Activated CD8-positive, alpha-beta memory T cell treated with anti-CD3 and anti-CD28 coated beads, Interleukin-2, amount 50 U/mL, for 24 hours (primary cell): ENCODE results near the gene AP1S3.

Experiments
- DNase-seq: peaks from one replicate; pipeline ENCODE4 v3.0.0-alpha.2; 2020; ENCODE audit errors: extremely low read depth

The AP1S3 gene

GRCh38 chr2:223760838-223761502, 76.4 kb downstream of the AP1S3 start:
- DNase-seq, result peak; percentile 15

- no peak for DNase-seq
These were observed 77.6 kb downstream of the AP1S3 start for GRCh38 chr2:223759569-223760430.

- no peak for DNase-seq
These were observed 79.1 kb downstream of the AP1S3 start for GRCh38 chr2:223758131-223758840.

- no peak for DNase-seq
These were observed 83.4 kb downstream of the AP1S3 start for GRCh38 chr2:223753940-223754339.

GRCh38 chr2:223751012-223751411, 86.4 kb downstream of the AP1S3 start:
- no peak for DNase-seq

GRCh38 chr2:223747392-223748042, 89.9 kb downstream of the AP1S3 start:
- no peak for DNase-seq

GRCh38 chr2:223746611-223747010, 90.8 kb downstream of the AP1S3 start:
- no peak for DNase-seq

- no peak for DNase-seq
These were observed 92.8 kb downstream of the AP1S3 start for GRCh38 chr2:223744580-223744979.

- DNase-seq, result no peak
These were observed 96.7 kb downstream of the AP1S3 start for GRCh38 chr2:223740679-223741078.

GRCh38 chr2:223737207-223737606, 100.2 kb downstream of the AP1S3 start:
- DNase-seq, result no peak

- no peak for DNase-seq
These were observed 100.9 kb downstream of the AP1S3 start for GRCh38 chr2:223736488-223736887.

- no peak for DNase-seq
These were observed 101.6 kb downstream of the AP1S3 start for GRCh38 chr2:223735659-223736244.

- DNase-seq, result no peak
These were observed 102.2 kb downstream of the AP1S3 start for GRCh38 chr2:223735035-223735640.

- no peak for DNase-seq
These were observed 103.0 kb downstream of the AP1S3 start for GRCh38 chr2:223734346-223734745.

GRCh38 chr2:223732346-223732745, 105.0 kb downstream of the AP1S3 start:
- DNase-seq, result no peak

GRCh38 chr2:223731503-223731902, 105.9 kb downstream of the AP1S3 start:
- DNase-seq, result no peak

GRCh38 chr2:223729781-223730180, 107.6 kb downstream of the AP1S3 start:
- DNase-seq, result no peak

GRCh38 chr2:223727562-223727961, 109.8 kb downstream of the AP1S3 start:
- DNase-seq, result no peak

- no peak for DNase-seq
These were observed 111.1 kb downstream of the AP1S3 start for GRCh38 chr2:223725986-223726970.

GRCh38 chr2:223725494-223725893, 111.9 kb downstream of the AP1S3 start:
- no peak for DNase-seq
